ENCODE measurements around the gene CH25H.

Gene CH25H

DNA sequence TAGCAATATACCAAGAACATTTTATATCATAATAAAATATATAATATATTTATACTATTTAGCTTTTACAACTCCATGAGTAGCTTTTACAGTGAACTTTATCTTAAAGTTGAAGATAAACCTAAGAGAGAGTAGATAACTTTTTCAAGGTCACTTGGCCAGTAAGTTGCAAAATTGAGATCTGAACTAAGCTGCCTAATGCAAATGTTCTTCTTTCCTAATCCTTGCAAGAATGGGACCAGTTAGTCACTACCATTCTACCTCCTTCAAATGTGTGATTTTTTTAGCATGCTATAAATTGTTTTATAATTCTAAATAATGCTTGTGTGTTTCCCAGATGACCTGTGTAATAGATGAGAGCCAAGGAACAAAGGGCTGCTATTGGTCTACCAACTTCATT lies 47.8 kb downstream of the CH25H start:
- TF ChIP-seq POLR2AphosphoS5 (IDR thresholded peaks at IDR 0.05; ENCODE audit: borderline replicate concordance, low read depth, low read length) (no peak), EZH2 (IDR thresholded peaks at IDR 0.05) (no peak), FOXP2 (optimal IDR thresholded peaks at IDR 0.05; ENCODE audit: control extremely low read depth, extremely low read length, insufficient read depth) (no peak)
- DNase-seq (ENCODE audit: low read depth, low spot score), result no peak
- H3K9me3 ChIP-seq (ENCODE audit: low read depth, low read length), result no peaks in the 10 kb centered on the region
- H3K9ac ChIP-seq (ENCODE audit: insufficient read length), result no peak overlapping the region
- H3K4me3 ChIP-seq, result no peak overlapping the region
- H3K27ac ChIP-seq, result no peak overlapping the region
- no peaks in the 10 kb centered on the region for H3K36me3 ChIP-seq (ENCODE audit: insufficient read depth, low read length)

DNA sequence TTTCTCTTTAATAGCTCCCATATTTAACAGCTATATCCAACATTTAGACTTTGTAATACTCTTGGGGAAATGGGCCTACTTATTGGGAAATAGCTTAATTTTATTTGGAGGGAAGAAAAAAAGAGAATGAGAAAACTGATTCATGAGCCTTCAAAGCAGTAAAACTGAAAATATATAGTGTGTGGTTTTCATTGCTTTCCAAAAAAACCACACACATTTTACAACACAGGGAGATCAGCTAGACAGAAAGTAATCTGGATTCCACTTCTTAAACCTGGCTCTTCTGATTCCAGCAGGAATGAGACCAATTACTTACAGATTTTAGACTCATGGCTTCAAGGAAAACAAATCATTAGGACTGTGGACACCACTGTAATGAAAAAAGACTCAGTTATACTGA lies 48.7 kb downstream of the CH25H start:
- peak overlapping the region; percentile 87 for H3K27ac ChIP-seq
- H3K4me3 ChIP-seq, result peak overlapping the region; percentile 53
- TF ChIP-seq FOXP2 (optimal IDR thresholded peaks at IDR 0.05; ENCODE audit: control extremely low read depth, extremely low read length, insufficient read depth) (no peak), EZH2 (IDR thresholded peaks at IDR 0.05) (no peak), POLR2AphosphoS5 (IDR thresholded peaks at IDR 0.05; ENCODE audit: borderline replicate concordance, low read depth, low read length) (no peak)
- no peak overlapping the region for H3K9ac ChIP-seq (ENCODE audit: insufficient read length)
- H3K9me3 ChIP-seq (ENCODE audit: low read depth, low read length), result no peaks in the 10 kb centered on the region
- no peaks in the 10 kb centered on the region for H3K36me3 ChIP-seq (ENCODE audit: insufficient read depth, low read length)
- DNase-seq (ENCODE audit: low read depth, low spot score), result peak; percentile 51

DNA sequence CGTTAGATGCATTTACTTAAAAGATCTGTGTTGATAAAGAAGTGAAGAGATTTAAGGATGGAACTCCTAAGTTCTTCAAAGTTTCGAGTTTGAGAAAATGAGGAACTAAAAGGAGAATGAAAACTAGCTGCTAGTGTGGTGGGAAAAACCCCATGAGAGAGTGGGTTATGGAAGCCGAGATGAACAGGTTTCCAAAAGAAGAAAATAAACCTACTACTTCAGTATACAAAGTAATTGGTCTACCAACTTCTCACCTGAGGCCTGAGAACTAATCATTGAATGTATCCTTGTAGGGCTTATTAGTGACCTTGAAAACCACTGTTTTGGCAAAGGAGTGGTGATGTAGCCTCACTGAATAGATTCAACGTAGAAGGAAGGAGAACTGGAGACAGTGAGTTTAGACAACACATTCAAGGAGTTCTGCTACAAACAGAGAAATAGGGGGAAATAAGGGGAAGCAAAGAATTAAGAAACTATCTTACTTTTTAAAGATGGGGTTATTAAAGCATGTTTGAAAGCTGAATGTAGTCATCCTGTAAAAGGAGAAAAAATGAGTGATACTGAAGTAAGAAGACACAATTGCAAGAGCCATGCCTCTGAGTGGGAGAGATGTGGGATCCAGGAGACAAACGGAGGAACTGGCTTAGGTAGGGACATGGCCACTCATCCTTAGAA lies 50.8 kb downstream of the CH25H start:
- Histone ChIP-seq H3K27ac (no peak overlapping the region), H3K9ac (ENCODE audit: insufficient read length) (no peak overlapping the region), H3K9me3 (ENCODE audit: low read depth, low read length) (no peaks in the 10 kb centered on the region), H3K36me3 (ENCODE audit: insufficient read depth, low read length) (no peaks in the 10 kb centered on the region), H3K4me3 (no peak overlapping the region)
- TF ChIP-seq FOXP2 (optimal IDR thresholded peaks at IDR 0.05; ENCODE audit: control extremely low read depth, extremely low read length, insufficient read depth) (no peak), EZH2 (IDR thresholded peaks at IDR 0.05) (no peak), POLR2AphosphoS5 (IDR thresholded peaks at IDR 0.05; ENCODE audit: borderline replicate concordance, low read depth, low read length) (no peak)
- no peak for DNase-seq (ENCODE audit: low read depth, low spot score)
